Heart right ventricle (tissue), 16 donors: ENCODE data around the gene PCSK2. TPM values are rescaled to one million over a fixed set of nuclear protein-coding genes. Genes with fewer than 3 reads are reported as not detected.

ENCODE experiments used
- ATAC-seq, 8 donors: fragments of 200-7000 bp; cut with Tn5 transposase; one replicate each; pipeline ENCODE4 v1.9.1; 2020; ENCODE audit warnings: mild to moderate bottlenecking in 8 of 8, moderate library complexity in 8 of 8, moderate number of reproducible peaks in 1 of 8
- DNase-seq, 2 donors: peaks; one replicate each; pipeline ENCODE4 v3.0.0-alpha.2; 2020
- H3K27ac ChIP-seq, 10 donors: fragments of 200-600 bp; sonication (generic) in 2 of 10; one replicate each; pipeline versions ENCODE4 v1.5.0 to v1.8.0; 2020 to 2022; ENCODE audit warnings: mild to moderate bottlenecking in 3 of 10
- H3K27me3 ChIP-seq, 7 donors: fragments of 200-600 bp; one replicate each; pipeline ENCODE4 v1.8.0; 2021 to 2022; ENCODE audit warnings: mild to moderate bottlenecking in 2 of 7
- H3K36me3 ChIP-seq, 9 donors: fragments of 200-600 bp; sonication (generic) in 1 of 9; one replicate each; pipeline versions ENCODE4 v1.5.0 to v1.8.0; 2020 to 2022; ENCODE audit warnings: mild to moderate bottlenecking in 2 of 9
- H3K4me1 ChIP-seq, 9 donors: fragments of 200-600 bp; sonication (generic) in 1 of 9; one replicate each; pipeline versions ENCODE4 v1.5.0 to v1.8.0; 2020 to 2022; ENCODE audit warnings: mild to moderate bottlenecking in 4 of 9
- H3K4me3 ChIP-seq, 10 donors: fragments of 200-600 bp; sonication (generic) in 2 of 10; one replicate each; pipeline versions ENCODE4 v1.5.0 to v1.8.0; 2020 to 2022; ENCODE audit warnings: mild to moderate bottlenecking in 7 of 10, moderate library complexity in 2 of 10
- H3K9me3 ChIP-seq, 11 donors: fragments of 200-600 bp in 10 of 11; sonication (generic) in 2 of 11; one replicate each; pipeline versions ENCODE4 v1.5.0 to v1.8.0; 2013 to 2022; ENCODE audit warnings: mild to moderate bottlenecking in 2 of 11, control low read depth in 1 of 11, moderate library complexity in 1 of 11
- CTCF ChIP-seq, 9 donors: fragments of 200-600 bp; sonication (generic) in 2 of 9; IDR thresholded peaks; one replicate each; pipeline versions ENCODE4 v1.5.0 to v1.8.0; 2021 to 2022; ENCODE audit warnings: antibody characterized with exemption in 9 of 9, mild to moderate bottlenecking in 5 of 9, moderate library complexity in 1 of 9
- WGBS, 2 donors: extraction: QIAGEN DNeasy Blood & Tissue Kit; methylation state at CpG; one replicate each; pipeline ENCODE4 v1.1.7; 2013; ENCODE audit warnings: inconsistent platforms in 1 of 2; 5-methylcytosine and 5-hydroxymethylcytosine counted together
- intact Hi-C, 10 donors: fragments of 100-400 bp; cut with DNase I; formaldehyde crosslinking; loops; one replicate each; pipeline versions ENCODE4 v1.11.1 to v1.14.2; 2022
- polyA plus RNA-seq, 2 donors: library from polyadenylated mRNA; stranded (reverse); fragments of 200-250 nt; gene quantifications; one replicate each; pipeline ENCODE4 v1.2.3, GENCODE V29; 2013
- total RNA-seq, 10 donors: library from RNA; stranded (reverse); fragmentation: NEBNext Ultra II Directional in 3 of 10; extraction: Animal tissue kit (Norgen Biotek cat#: 25700) in 3 of 10; gene quantifications; one replicate each; pipeline versions ENCODE4 v1.2.1 to v1.2.4, GENCODE V29; 2021 to 2023
- donor health status: Arrhythmogenic right ventricular cardiomyopathy.
- donor health status: ischemic (EF 13 %, LVEDD 7.1; RV severe dilation, severe dysfunction).
- donor health status: healthy with polysubstance abuse.
- donor health status: DM: no; HTN: yes; CAD: no.
- donor health status: DM: no; HTN: no; CAD: no.
- donor health status: ischemic (EF 25% LVEDD 6.9; RV normal size, moderate dysfunction).
- donor health status: ischemic (EF 25% LVEDD 5.7; RV mildly dilated, moderate dysfunction).
- donor health status: healthy.
- donor health status: DM: yes; HTN: yes; CAD: no.
- donor health status: Ischemic cardiomyopathy.
- donor health status: ischemic (EF 35%, LVEDD 5.7; RV mildly dilated, moderate dysfunction).
- donor health status: nonischemic (EF 11% LVEDD 7.7; RV severe dilation, severe dysfunction).
- donor health status: DM: yes; HTN: yes; CAD: no.
- donor health status: PGD.
- donor health status: ischemic (EF 29% LVEDD 5.4; RV normal size, mild dysfunction).
- donor health status: nonischemic (EF 23%, LVEDD 6.1; RV moderate dilation, normal function).

Gene PCSK2
- total and polyA plus RNA-seq, 12 donors: 0.09 to 1.4 (median 0.66) TPM; not detected in 1

- Histone ChIP-seq H3K27ac (no peak overlapping the region), H3K27me3 (peaks cover 0 to 49% (median 21%) of the 10 kb centered on the region in 7 donors), H3K9me3 (no peaks in the 10 kb centered on the region), H3K36me3 (no peaks in the 10 kb centered on the region), H3K4me1 (no peaks in the 10 kb centered on the region), H3K4me3 (no peak overlapping the region)
- no peak for ATAC-seq
- no peak for TF ChIP-seq CTCF (IDR thresholded peaks at IDR 0.05)
- DNase-seq: no peak
- intact Hi-C loops: no loop called here
- WGBS, 2 donors: 90 to 92% methylated on average over 2 of the region's 2 CpGs
Observed at GRCh38 chr20:17448071-17448470, 221.2 kb downstream of the PCSK2 start.

- Histone ChIP-seq H3K4me3 (no peak overlapping the region), H3K36me3 (no peaks in the 10 kb centered on the region), H3K4me1 (no peaks in the 10 kb centered on the region), H3K27me3 (peaks cover 0 to 47% (median 18%) of the 10 kb centered on the region in 7 donors), H3K9me3 (no peaks in the 10 kb centered on the region), H3K27ac (no peak overlapping the region)
- intact Hi-C loops: no loop called here
- no peak for TF ChIP-seq CTCF (IDR thresholded peaks at IDR 0.05)
- DNase-seq (no peak), ATAC-seq (no peak)
- 85 to 90% methylated on average over 2 of the region's 2 CpGs for WGBS, 2 donors
Observed at GRCh38 chr20:17449031-17449430, 222.2 kb downstream of the PCSK2 start.

- no peak for TF ChIP-seq CTCF (IDR thresholded peaks at IDR 0.05)
- Histone ChIP-seq H3K9me3 (no peaks in the 10 kb centered on the region), H3K36me3 (no peaks in the 10 kb centered on the region), H3K27me3 (peaks cover 0 to 55% (median 18%) of the 10 kb centered on the region in 7 donors), H3K4me1 (no peaks in the 10 kb centered on the region), H3K4me3 (no peak overlapping the region), H3K27ac (no peak overlapping the region)
- intact Hi-C loops: no loop called here
- ATAC-seq: no peak
- 67 to 75% methylated on average over 3 of the region's 3 CpGs for WGBS, 2 donors
- DNase-seq: no peak
Observed at GRCh38 chr20:17452441-17452840, 225.6 kb downstream of the PCSK2 start.

- H3K4me3 ChIP-seq: no peak overlapping the region
- H3K9me3 ChIP-seq: no peaks in the 10 kb centered on the region
- no peaks in the 10 kb centered on the region for H3K4me1 ChIP-seq
- no peaks in the 10 kb centered on the region for H3K36me3 ChIP-seq
- DNase-seq: no peak
- intact Hi-C loops: no loop called here
- ATAC-seq: no peak
- no peak overlapping the region for H3K27ac ChIP-seq
- H3K27me3 ChIP-seq: peaks cover 0 to 55% (median 19%) of the 10 kb centered on the region in 7 donors
- WGBS, 2 donors: 84 to 91% methylated on average over 22 of the region's 22 CpGs
- TF ChIP-seq CTCF (IDR thresholded peaks at IDR 0.05): no peak
Observed at GRCh38 chr20:17453592-17453991, 226.8 kb downstream of the PCSK2 start.
